Measurements from ENCODE around the gene GLUL.
"Not testable (repeated sequence)": the region's sequence is repeated elsewhere in the genome, so short reads cannot be mapped to it uniquely, and the experiment has no call there.

Gene GLUL

GRCh38 chr1:182368358-182368757, 23.2 kb downstream of the GLUL start:
- DNase-seq (ENCODE audit: low spot score): no peak

GRCh38 chr1:182367926-182368325, 23.7 kb downstream of the GLUL start:
- no peak for DNase-seq (ENCODE audit: low spot score)

GRCh38 chr1:182366596-182366995, 25.0 kb downstream of the GLUL start:
- DNase-seq (ENCODE audit: low spot score): no peak

GRCh38 chr1:182359645-182360044, 31.9 kb downstream of the GLUL start:
- no peak for DNase-seq (ENCODE audit: low spot score)

GRCh38 chr1:182357913-182358312, 33.7 kb downstream of the GLUL start:
- no peak for DNase-seq (ENCODE audit: low spot score)

- DNase-seq (ENCODE audit: low spot score): no peak
Observed at GRCh38 chr1:182357171-182357570, 34.4 kb downstream of the GLUL start.

GRCh38 chr1:182355723-182356098, 35.9 kb downstream of the GLUL start:
- no peak for DNase-seq (ENCODE audit: low spot score)

- DNase-seq (ENCODE audit: low spot score): no peak
Observed at GRCh38 chr1:182351790-182352364, 39.7 kb downstream of the GLUL start.

GRCh38 chr1:182350839-182351238, 40.8 kb downstream of the GLUL start:
- no peak for DNase-seq (ENCODE audit: low spot score)

- no peak for DNase-seq (ENCODE audit: low spot score)
Observed at GRCh38 chr1:182348961-182349747, 42.4 kb downstream of the GLUL start.

- DNase-seq (ENCODE audit: low spot score): no peak
Observed at GRCh38 chr1:182347019-182347418, 44.6 kb downstream of the GLUL start.

- no peak for DNase-seq (ENCODE audit: low spot score)
Observed at GRCh38 chr1:182340233-182341058, 51.1 kb downstream of the GLUL start.

- DNase-seq (ENCODE audit: low spot score): no peak
Observed at GRCh38 chr1:182339684-182340083, 51.9 kb downstream of the GLUL start.

GRCh38 chr1:182338806-182339370, 52.7 kb downstream of the GLUL start:
- DNase-seq (ENCODE audit: low spot score): no peak

- no peak for DNase-seq (ENCODE audit: low spot score)
Observed at GRCh38 chr1:182337736-182338571, 53.6 kb downstream of the GLUL start.

- DNase-seq (ENCODE audit: low spot score): no peak
Observed at GRCh38 chr1:182335771-182336566, 55.6 kb downstream of the GLUL start.

GRCh38 chr1:182333071-182333571, 58.5 kb downstream of the GLUL start:
- not testable (repeated sequence) for DNase-seq (ENCODE audit: low spot score)

- DNase-seq (ENCODE audit: low spot score): no peak
Observed at GRCh38 chr1:182332261-182333060, 59.1 kb downstream of the GLUL start.

Measured in NAMALWA (cell line).